Measurements from ENCODE around the gene ADD3.

GRCh38 chr10:110115784-110116520, 108.2 kb downstream of the ADD3 start:
- TF ChIP-seq CTCF (IDR thresholded peaks at IDR 0.05; ENCODE audit: poor library complexity) (no peak), EZH2 (IDR thresholded peaks at IDR 0.05; ENCODE audit: borderline replicate concordance) (no peak)

Data from hepatocyte (in vitro differentiated cells).